ENCODE measurements around the gene MAP7.

DNA sequence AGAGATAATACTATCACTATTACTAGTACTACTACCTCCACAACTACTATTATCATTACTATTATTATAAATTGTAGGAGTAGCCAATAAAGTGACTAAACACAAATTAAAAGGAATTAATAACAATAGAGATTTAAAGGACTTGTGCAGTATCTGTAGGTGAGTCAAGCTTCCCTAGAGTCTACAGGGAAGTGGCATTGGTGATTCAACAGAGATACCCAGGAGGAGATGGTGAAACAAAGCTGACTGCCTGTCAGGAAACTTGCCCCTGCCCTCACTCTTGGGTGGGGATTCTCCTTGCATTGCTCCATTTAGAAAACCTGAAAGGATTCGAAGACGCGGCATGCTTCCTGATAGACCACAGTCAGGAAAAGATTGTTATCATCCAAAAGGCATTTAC, 237.2 kb downstream of the MAP7 start:
- TF ChIP-seq, protein P1, sequence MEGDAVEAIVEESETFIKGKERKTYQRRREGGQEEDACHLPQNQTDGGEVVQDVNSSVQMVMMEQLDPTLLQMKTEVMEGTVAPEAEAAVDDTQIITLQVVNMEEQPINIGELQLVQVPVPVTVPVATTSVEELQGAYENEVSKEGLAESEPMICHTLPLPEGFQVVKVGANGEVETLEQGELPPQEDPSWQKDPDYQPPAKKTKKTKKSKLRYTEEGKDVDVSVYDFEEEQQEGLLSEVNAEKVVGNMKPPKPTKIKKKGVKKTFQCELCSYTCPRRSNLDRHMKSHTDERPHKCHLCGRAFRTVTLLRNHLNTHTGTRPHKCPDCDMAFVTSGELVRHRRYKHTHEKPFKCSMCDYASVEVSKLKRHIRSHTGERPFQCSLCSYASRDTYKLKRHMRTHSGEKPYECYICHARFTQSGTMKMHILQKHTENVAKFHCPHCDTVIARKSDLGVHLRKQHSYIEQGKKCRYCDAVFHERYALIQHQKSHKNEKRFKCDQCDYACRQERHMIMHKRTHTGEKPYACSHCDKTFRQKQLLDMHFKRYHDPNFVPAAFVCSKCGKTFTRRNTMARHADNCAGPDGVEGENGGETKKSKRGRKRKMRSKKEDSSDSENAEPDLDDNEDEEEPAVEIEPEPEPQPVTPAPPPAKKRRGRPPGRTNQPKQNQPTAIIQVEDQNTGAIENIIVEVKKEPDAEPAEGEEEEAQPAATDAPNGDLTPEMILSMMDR (conservative IDR thresholded peaks at IDR 0.05): no peak
- TF ChIP-seq EZH2 (IDR thresholded peaks at IDR 0.05; ENCODE audit: low read depth): no peak

Data from PC-9 (cell line).